Stimulated activated CD8-positive, alpha-beta memory T cell treated with anti-CD3 and anti-CD28 coated beads, Interleukin-15, amount 100 ng/mL, for 48 hours (primary cell): Measurements from ENCODE around the gene GCGR.

Experiments used
- DNase-seq, 2 donors: peaks; one replicate each; pipeline ENCODE4 v3.0.0-alpha.2; 2020; ENCODE audit warnings: low read depth in 2 of 2

The GCGR gene

DNA sequence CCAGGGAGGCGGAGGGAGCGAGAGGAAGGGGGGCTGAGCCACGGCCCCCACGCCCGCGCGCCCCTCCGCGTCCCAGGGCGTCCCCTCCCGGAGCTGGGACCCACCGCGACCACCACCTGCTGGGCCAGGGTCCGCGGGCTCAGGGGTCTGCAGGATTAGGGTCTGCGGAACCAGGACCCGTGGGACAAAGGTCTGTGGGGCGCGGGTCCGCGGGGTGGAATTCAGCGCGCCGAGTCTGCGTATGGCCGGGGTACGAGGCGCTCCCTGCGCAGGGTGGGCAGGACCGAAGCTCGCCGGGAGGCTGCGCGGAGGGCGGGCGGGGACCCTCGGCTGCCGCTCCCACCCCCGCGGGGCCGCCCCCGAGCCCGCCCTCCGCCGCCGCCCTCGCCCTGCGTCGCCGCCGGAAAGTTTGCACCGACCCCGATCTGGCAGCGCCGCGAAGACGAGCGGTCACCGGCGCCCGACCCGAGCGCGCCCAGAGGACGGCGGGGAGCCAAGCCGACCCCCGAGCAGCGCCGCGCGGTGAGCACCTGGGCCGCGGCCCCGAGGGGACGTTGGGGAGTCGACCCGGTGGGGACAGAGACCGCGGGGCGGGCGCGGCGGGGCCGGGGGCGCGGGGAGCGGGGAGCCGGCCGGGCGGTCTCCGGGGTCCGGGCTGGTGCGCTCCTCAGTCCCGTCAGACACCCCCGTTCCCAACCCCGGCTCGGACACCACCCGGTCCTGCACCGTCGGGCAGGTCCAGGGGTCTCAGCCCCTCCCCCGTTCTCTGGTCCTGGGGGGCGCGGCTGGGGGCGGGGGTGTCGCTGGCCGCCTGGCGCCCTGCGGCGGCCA, at the start of gene GCGR:
Gene GCGR (plus strand): TSS at position 423 of the 831 bp plus-strand sequence. CDS start 4,869 bp downstream, outside the sequence.
- no peak for DNase-seq

DNA sequence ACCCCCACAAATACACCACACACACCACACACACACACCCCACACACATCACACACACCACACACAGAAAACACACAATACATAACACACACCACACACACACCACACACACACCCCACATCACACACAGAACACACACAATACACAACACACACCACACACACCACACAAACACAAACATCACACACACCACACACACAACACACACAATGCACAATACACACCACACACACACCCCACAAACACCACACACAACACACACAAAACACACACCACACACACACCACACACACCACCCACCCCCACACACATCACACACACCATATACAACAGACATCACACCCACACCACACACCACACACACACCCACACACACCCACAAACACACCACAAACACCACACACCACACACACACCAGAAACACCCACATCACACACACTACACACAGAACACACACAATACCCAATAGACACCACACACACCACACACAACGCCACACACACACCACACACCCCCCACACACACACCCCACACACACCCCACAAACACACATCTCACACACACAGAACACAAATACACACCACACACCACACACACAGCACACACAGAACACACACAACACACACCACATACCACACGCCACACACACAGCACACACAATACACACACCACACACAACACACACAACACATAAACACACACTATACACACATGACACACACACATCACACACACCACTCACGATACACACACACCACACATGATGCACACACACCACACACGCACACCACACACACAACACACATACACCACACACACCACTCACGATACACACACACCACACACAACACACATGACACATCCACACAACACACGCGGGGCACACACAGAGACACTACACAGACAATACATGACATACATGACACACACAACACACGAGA, 11.0 kb upstream of the GCGR start:
- no peak for DNase-seq

DNA sequence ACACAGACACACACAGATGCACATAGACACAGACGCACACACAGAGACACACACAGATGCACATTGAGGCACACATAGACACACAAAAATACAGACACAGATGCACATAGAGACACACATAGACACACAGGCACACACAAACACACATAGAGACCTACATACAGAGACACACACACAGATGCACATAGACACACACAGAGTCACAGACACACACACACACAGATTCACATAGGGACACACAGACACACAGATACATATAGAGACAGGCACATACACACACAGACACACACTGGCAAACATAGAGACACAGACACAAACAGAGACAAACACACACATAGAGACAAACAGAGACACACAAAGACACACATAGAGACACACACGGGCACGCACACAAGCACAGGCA, 9.9 kb upstream of the GCGR start:
- no peak for DNase-seq

DNA sequence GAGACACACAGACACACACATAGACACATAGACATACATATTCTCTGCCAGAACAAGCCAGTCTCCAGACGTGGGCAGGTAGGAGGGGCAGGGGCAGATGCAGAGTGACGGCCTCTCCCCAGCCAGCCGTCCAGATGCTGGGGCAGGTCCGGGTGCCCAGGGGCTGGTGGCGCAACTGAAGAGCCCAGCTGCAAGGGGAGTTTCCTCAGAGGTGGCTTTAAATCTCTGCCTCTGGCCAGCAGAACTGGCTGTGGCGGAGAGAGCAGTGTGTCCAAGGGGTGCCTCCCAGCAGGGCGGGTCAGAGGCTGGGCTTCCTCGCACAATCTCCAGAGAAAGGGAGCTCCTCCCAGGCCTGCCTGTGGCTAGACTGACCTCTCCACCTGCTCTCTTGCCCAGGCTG, 9.4 kb upstream of the GCGR start:
- DNase-seq: no peak

DNA sequence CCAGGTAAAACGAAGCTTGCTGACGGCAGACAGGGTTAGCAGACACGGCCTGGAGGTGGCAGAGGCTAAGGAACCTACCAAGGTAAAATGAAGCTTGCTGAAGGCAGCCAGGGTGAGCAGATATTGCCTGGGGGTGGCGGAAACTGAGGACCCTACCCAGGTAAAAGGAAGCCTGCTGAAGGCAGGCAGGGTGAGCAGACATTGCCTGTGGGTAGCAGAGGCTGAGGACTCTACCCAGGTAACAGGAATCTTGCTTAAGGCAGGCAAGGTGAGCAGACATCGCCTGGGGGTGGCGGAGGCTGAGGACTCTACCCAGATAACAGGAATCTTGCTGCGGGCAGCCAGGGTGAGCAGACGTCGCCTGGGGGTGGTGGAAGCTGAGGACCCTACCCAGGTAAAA, 2.6 kb upstream of the GCGR start:
- no peak for DNase-seq

DNA sequence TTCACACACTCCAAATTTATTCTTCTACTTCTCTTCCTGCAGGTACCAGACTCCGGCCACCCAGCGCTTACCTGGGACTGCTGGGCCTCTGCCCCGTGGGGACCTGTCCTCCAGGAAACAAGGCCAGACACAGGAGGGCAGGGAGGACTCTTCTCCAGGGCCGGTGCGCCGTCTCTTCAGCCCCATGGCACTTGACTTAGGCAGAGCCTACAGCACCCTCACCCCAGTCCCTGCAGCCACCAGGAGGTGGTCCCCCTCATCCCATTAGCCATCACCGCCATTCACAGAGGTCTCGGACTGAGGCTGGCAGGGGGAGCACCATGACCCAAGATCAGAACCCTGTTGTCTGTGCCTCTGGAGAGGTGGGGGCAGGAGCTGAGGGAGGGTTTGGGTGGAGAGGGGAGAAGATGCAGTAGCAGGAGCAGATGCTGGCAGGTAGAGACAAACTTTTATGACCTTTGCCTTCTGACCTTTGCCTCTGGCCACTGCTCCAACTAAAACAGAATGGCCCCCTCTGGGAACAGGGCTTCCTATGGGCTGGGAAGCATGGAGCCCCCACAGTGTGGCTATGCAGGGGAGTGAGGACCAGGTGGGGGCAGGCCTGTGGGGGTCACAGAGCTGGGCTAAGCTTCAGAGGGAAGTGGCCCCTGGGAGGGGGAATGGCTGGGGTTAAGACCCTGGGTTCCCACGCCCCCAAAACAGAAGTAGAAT, 1.7 kb upstream of the GCGR start:
- no peak for DNase-seq

DNA sequence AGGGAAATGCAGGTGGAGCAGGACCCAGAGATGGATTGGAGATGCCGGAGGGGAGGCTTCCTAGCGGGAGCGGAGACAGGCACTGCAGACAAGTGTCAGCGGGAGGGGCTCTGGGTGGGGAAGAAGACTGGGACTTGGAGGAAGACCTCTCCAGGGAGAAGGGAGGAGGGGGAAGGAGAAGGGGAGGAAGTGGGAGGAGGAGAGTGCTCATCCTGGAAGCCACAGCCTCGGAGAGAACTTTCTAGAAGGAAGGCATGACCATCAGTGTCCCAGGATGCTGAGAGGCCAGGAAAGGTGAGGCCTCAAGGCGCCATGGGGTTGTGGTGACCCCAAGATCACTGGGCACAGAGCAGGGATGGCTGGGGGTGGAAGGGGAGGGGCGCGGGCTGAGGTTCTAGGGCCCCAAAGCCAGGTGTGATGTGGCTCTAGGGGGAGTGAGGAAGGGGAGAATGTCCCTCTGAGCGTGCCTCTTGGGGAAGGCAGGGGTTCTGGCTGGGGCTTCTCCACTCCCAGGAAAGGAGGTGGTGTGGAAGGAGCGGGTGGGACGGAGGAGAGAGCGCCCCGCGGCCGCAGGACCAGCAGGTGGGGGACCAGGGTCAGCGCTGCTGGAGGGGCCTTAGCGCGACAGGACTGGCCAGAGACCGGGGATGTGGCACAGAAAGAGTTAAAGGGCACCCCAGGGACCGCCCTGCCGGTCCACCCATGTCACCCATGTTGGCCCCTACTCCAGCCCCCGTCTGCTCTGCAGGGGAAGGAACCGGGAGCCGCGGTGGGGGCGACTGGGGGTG, 900 bp upstream of the GCGR start:
- DNase-seq: no peak

DNA sequence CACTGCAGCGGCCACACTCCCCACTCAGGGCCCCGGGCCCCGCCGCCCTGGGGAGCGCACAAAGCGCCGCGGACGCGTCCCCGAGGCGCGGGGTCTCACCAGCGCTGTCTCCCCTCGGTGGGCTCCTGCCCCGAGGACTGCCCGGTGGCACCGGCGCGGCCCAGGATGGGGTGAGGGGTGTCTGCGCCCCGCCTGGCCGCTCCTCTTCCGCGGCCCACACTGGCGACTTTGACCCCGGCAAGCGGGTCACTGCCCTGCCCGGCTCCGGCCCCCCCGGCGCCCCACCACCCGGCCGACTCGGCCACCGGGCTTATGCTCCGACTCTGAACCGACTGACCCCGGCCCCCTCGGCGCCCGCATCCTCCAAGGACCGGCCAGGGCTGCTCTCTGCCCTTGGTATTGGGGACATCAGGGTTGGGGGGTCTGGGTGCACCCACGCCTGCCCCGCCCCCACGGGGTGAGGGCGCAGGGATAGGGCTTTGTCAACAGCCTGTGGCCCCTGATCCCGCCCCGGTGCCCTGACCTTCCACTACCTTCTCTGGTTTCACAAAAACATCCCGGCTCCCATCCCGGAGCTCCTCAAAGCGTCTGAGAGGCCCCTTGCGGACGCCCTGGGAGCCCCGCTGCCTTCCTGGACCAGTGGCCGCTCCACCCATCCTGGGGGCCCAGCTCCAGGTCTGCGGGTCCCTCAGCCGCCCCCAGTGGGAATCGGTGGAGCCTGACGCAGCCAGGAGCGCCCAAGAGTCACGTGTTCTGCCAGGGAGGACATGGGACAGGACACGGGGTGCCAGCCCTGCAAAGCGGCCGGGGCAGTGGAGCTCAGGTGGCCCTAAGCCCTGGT, 829 bp downstream of the GCGR start:
- DNase-seq: no peak

DNA sequence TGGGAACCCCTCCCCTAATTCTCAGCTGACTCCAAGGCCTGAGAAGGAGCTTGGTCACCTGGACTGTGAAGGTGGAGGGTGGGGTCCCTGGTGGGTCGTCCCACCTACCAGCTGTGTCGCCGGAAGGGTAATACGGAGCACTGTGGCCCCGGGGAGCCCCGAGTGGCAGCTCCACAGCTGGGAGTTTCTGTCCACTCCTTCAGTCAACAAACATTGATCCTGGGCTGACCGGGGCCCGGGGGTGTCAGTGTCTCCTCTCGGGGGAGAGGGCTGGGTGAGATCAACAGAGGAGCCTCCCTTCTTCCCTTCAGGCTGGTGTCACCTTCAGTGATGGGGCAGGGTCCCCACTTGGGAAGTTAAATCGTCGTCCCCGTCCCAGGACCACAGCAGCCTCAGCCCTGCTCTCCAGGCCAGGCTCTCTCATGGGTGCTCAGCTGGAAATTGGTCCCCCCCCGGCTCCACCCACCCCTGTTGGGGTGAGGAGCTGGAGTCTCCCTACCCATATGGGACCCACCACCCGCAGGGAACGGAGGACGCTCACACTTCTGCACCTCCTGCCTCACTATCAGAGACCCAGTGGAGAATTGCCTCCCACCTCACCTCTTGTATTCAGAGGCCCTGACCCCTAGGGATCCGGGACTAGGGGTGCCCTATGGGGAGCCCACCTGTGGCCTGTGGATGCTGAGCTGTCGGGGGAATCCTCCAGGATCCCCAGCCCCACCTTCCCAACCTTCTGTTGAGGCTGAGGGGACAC, 1.9 kb downstream of the GCGR start:
- DNase-seq: no peak

DNA sequence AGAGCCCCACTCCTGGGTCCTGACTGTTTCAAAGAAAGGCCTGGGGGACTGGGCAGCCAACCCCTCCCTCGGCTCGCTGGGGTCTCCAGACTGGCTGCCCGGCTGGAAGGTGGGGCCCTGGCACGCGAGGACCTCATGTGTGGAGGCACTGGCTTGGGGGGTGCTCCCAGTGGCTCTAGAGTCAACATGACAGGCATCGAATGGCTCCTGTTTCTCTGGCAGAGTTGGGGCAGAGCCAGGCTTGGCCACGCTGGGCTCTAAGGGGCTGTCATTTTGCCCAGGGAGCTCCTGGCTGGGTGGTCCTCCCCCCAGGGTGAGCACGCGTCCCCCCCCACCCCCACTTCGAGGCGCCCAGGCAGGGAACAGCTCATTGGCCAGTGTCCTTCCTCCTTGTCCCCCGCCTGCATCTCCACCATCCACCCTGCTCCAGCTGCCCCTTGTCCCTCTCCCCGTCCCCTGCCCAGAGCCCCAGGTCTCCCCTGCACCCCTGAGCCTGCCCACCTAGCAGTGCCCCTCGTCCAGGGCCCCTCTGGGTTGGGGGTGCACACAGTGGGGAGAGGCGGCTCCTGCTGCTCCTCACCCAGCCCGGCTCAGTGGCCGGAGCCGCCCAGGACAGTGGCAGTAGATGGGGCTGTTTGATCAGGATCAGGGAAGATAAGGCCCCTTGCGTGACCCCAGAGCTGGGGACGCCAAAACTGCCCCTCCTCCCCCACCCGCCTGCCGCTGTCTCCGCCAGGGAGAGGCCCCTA, 2.7 kb downstream of the GCGR start:
- no peak for DNase-seq

DNA sequence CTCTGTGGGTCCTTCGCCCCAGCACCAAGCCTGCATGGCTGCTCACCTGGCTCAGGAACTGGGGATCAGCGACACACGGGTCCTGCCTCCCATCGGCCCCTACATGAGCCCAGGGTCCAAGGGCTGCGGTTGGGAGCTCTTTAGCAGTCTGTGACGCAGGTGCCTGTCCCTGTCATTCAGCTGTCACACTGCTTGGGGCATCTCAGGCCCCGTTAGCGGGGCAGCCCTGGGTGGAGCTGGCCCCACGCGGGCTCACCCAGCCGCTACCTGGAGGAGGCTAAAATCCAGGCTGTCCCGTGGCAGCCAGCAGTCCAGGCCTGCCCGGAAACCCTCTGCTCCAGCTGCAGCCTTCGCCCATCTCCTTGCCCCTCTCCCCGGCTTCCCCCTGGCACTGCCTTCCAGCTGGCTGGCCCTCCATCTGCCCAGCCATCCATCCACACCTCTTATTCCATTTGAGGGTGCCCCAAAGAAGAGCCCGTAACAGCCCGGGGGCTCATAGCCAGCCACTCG, 3.3 kb downstream of the GCGR start:
- DNase-seq: no peak

DNA sequence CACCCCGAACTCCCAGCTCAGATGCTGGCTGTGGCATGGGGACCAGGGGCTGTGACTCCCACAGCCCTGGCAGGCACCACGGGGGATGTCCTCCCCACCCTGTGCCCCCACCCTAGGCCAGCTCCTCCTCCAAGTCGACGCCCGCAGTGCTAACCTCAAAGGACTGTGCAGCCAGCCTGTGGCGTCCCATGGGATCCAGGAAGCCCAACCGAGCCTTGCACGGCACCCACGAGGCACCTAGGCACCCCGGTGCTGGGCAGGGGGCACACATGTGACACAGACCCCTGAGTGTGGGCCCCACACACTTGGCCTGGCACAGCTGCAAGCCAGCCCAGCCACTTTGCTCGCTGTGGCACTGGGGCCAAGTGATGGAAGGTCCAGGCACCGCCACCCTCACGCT, 3.9 kb downstream of the GCGR start:
- no peak for DNase-seq

DNA sequence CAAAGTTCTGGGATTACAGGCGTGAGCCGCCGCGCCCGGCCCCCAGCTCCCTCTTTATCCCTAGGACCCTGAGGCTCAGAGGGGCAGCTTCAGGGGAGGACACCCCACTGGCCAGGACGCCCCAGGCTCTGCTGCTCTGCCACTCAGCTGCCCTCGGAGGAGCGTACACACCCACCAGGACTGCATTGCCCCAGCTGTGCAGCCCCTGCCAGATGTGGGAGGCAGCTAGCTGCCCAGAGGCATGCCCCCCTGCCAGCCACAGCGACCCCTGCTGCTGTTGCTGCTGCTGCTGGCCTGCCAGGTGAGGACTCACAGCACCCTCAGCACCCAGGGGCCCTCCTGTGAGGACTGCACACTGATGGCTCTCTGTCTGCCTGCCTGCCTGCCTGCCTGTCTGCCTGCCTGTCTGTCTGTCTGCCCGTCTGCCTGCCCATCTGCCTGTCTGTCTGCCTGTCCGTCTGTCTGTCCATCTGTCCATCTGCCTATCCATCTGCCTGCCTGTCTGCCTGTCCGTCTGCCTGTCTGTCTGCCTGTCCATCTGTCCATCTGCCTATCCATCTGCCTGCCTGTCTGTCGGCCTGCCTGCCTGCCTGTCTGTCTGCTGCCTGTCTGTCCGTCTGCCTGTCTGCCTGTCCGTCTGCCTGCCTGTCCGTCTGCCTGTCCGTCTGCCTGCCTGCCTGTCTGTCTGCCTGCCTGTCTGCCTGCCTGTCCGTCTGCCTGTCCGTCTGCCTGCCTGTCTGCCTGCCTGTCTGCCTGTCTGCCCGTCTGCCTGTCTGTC, 5.0 kb downstream of the GCGR start:
- DNase-seq: no peak

DNA sequence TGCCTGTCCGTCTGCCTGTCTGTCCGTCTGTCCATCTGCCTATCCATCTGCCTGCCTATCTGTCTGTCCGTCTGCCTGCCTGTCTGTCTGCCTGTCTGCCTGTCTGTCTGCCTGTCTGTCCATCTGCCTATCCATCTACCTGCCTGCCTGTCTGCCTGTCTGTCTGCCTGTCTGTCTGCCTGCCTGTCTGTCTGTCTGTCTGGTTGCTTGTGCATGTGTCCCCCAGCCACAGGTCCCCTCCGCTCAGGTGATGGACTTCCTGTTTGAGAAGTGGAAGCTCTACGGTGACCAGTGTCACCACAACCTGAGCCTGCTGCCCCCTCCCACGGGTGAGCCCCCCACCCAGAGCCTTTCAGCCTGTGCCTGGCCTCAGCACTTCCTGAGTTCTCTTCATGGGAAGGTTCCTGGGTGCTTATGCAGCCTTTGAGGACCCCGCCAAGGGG, 5.6 kb downstream of the GCGR start:
- no peak for DNase-seq

DNA sequence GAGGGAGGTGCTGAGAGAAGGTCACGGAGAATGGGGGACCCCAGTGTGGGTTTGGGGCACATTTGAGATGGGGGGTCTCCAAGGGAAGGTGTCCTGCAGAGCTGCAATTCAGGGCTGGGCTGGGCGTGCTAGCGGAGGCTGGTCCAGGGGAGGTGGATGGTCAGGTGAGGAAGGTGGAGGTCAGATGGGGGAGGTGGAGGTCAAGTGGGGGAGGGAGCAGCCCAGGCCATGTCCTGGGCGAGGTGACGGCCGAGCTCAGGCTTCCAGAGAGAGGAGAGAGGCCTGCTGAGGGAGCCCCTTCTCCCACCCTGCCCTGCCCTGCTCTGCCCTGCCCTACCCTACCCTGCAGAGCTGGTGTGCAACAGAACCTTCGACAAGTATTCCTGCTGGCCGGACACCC, 6.5 kb downstream of the GCGR start:
- no peak for DNase-seq

DNA sequence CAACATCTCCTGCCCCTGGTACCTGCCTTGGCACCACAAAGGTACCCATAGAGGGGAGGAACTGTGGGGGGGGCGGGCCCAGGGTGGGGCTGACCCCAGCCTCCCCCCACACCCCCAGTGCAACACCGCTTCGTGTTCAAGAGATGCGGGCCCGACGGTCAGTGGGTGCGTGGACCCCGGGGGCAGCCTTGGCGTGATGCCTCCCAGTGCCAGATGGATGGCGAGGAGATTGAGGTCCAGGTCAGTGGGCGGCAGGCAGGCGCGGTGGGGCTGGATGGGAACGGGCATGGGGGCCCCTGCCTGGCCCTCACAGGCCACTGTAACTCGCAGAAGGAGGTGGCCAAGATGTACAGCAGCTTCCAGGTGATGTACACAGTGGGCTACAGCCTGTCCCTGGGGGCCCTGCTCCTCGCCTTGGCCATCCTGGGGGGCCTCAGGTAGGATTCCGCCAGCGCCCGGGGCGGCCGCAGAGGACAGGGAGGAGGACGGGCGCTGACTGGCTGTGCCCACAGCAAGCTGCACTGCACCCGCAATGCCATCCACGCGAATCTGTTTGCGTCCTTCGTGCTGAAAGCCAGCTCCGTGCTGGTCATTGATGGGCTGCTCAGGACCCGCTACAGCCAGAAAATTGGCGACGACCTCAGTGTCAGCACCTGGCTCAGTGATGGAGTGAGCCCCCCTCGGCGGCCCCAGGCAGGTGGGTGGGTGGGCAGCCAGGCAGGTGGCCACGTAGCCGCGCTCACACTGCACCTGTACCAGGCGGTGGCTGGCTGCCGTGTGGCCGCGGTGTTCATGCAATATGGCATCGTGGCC, 7.1 kb downstream of the GCGR start:
- DNase-seq: no peak
